IPS-15b (cell line): ENCODE results near the gene EEPD1.
"Not testable (repeated sequence)": the region's sequence is repeated elsewhere in the genome, so short reads cannot be mapped to it uniquely, and the experiment has no call there.

Source experiments
- H3K27me3 ChIP-seq: one replicate; pipeline ENCODE4 v1.6.1; 2013; ENCODE audit warnings: low read length; ENCODE audit not compliant: control insufficient read depth, insufficient read depth
- H3K36me3 ChIP-seq: one replicate; pipeline ENCODE4 v1.6.1; 2013; ENCODE audit warnings: low read length; ENCODE audit not compliant: control insufficient read depth, insufficient read depth
- H3K4me1 ChIP-seq: one replicate; pipeline ENCODE4 v1.6.1; 2013; ENCODE audit warnings: mild to moderate bottlenecking, low read length; ENCODE audit not compliant: control insufficient read depth, insufficient read depth
- H3K4me3 ChIP-seq: one replicate; pipeline ENCODE4 v1.5.1; 2013; ENCODE audit warnings: low read depth, low read length
- H3K9ac ChIP-seq: one replicate; pipeline ENCODE4 v1.6.1; 2013; ENCODE audit warnings: low read depth, mild to moderate bottlenecking, low read length
- H3K9me3 ChIP-seq: one replicate; pipeline ENCODE4 v1.6.1; 2013; ENCODE audit warnings: mild to moderate bottlenecking, low read length; ENCODE audit not compliant: control insufficient read depth, insufficient read depth

Gene EEPD1

DNA sequence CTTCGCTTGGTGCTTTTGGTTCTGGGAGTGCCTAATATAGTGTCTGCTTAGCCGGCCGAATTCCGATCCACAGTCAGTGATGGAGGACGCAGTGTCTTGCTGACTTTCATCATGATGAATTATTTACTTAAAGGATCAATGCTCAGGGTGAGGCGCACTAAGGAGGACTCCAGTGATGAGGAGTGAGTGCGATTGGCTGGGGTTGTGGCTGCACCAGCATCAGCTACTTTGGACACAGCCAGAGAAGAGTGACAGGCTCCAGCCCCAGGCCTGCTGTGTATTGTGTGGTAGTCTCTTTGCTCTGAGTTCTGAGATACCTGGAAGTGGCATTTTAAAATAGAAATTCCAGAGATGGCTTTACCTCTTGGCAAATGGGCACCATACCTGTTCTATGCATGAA, 163.3 kb downstream of the EEPD1 start:
- Histone ChIP-seq H3K4me1 (no peaks in the 10 kb centered on the region), H3K9ac (no peak overlapping the region)

DNA sequence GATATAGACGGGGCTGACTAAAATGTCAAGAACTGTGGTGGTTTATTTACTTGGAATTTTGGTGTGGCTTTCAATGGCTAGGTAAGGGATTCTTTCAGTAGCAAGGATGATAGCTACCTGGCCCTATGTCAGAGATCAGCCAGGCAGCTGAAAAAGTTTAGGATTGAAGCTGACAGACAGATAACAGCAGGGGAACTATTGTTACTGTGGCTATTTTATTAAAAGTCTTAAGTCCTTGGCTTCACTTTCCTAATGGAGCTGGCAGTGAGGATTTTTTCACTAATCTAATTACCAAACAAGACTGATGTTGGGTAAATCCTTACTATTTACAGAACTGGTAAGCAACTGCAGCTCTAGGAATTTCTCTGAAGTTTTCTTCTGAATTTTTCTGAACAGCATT, 164.2 kb downstream of the EEPD1 start:
- H3K4me1 ChIP-seq = no peaks in the 10 kb centered on the region
- H3K36me3 ChIP-seq = no peaks in the 10 kb centered on the region
- H3K9ac ChIP-seq = no peak overlapping the region
- H3K9me3 ChIP-seq = peaks cover 5% of the 10 kb centered on the region
- H3K4me3 ChIP-seq = no peak overlapping the region
- no peaks in the 10 kb centered on the region for H3K27me3 ChIP-seq

More for the DNA sequence above, 163.3 kb downstream of the EEPD1 start:
- Histone ChIP-seq H3K4me3 (no peak overlapping the region), H3K27me3 (no peaks in the 10 kb centered on the region), H3K36me3 (no peaks in the 10 kb centered on the region), H3K9me3 (peaks cover 2% of the 10 kb centered on the region)

DNA sequence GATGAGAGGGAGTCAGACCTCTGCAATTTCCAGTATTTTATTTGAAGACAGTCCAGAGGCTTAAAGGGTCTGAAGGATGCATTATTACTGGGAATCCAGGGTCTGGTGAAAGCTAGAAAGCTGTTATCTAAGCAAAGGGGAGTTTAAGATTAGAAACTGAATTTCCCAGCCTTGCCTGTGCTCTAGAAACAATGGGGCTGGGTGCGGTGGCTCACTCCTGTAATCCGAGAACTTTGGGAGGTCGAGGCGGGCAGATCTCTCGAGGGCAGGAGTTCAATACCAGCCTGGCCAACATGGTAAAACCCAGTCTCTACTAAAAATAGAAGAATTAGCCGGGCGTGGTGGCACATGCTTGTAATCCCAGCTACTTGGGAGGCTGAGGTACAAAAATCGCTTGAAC, 165.1 kb downstream of the EEPD1 start:
- Histone ChIP-seq H3K9me3 (peaks cover 5% of the 10 kb centered on the region), H3K27me3 (no peaks in the 10 kb centered on the region)

DNA sequence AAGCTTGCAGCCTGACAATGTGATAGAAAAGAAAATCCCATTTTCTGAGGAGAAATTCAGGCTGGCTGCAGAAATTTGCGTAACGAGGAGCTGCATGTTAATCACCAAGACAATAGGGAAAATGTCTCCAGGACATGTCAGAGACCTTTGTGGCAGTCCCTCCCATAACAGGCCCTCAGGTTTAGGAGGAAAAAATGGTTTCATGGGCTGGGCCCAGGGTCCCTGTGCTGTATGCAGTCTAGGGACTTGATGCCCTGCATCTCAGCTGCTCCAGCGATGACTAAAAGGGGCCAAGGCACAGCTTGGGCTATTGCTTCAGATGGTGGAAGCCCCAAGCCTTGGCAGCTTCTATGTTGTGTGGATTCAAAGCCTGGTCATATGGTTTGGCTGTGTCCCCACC, 168.2 kb downstream of the EEPD1 start:
- H3K27me3 ChIP-seq, H3K9ac ChIP-seq, H3K9me3 ChIP-seq, H3K4me3 ChIP-seq, H3K4me1 ChIP-seq, H3K36me3 ChIP-seq: not testable (repeated sequence)

More for the DNA sequence above, 165.1 kb downstream of the EEPD1 start:
- Histone ChIP-seq H3K4me1 (no peaks in the 10 kb centered on the region), H3K4me3 (no peak overlapping the region), H3K36me3 (no peaks in the 10 kb centered on the region), H3K9ac (no peak overlapping the region)

DNA sequence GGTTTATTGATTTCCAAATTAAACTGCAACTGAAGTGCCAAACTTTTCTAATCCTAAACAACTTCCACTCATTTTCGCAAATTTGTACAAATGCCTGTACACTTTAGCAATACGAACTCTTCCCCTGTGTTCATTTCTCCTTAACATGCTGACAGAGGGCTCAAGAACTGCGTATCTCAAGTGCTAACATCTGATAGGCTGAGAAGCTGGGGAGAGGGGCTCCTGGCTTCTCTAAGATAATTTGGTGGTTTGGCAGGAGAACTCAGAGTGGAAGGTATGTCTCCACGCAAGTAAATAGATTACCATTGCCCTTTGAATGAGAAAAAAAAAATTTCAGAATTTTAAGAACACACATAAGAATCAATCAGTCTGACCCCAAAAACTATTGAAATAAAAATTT, 183.3 kb downstream of the EEPD1 start:
- no peaks in the 10 kb centered on the region for H3K4me1 ChIP-seq
- H3K36me3 ChIP-seq = no peaks in the 10 kb centered on the region
- no peak overlapping the region for H3K4me3 ChIP-seq
- no peaks in the 10 kb centered on the region for H3K27me3 ChIP-seq
- no peaks in the 10 kb centered on the region for H3K9me3 ChIP-seq
- H3K9ac ChIP-seq = no peak overlapping the region

DNA sequence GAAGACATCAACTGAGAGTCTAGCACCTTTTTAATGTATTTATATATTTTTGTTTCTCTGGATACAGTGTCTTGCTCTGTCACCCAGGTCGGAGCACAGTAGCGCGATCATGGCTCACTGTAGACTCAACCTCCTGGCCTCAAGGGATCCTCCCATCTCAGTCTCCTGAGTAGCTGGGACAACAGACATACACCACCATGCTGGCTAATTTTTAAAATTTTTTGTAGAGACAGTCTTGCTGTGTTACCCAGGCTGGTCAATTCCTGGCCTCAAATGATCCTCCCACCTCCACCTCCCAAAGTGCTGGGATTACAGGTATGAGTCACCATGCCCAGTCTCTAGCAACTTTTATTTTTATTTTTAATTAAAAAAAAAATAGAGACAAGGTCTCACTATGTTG, 185.2 kb downstream of the EEPD1 start:
- Histone ChIP-seq H3K4me1 (no peaks in the 10 kb centered on the region), H3K4me3 (no peak overlapping the region), H3K27me3 (no peaks in the 10 kb centered on the region), H3K9ac (no peak overlapping the region), H3K36me3 (no peaks in the 10 kb centered on the region), H3K9me3 (no peaks in the 10 kb centered on the region)

DNA sequence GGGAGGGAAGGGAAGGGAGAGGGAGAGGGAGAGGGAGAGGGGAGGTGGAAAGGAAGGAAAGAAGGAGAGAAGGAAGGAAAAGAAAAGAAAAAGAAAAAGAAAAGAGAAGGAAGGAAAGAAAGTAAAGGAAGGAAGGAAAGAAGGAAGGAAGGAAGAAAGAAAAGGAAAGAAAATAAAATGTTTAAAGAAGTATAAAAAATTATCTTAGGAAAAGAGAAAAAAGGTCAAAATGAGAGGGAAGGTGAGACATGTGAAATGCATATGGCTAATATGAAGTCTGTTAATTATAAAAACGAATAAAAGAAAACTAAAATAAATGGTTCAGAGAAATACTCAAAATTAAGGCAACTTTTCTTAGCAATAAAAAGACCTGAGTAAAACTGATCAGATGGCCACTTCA, 190.5 kb downstream of the EEPD1 start:
- Histone ChIP-seq H3K36me3 (no peaks in the 10 kb centered on the region), H3K9ac (no peak overlapping the region), H3K4me3 (no peak overlapping the region), H3K27me3 (no peaks in the 10 kb centered on the region), H3K9me3 (no peaks in the 10 kb centered on the region), H3K4me1 (no peaks in the 10 kb centered on the region)

DNA sequence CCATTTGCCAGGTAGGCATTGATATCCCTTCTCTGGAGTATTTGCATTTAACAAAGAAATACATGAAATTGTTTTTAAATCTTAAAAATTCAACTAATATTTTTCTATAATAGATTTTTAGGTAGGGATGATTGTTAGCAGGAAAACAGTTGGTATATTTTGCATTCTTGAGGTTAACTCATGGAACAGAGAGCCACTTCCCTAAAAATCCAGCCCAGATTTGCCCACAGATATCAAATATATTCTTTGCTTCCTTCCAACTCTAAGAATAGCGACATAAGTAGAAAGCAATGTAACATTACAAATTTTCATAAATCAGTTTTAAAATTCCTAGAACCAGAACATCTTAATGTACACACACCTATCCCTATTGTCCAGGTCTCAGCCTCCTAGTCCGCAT, 191.6 kb downstream of the EEPD1 start:
- peaks cover 9% of the 10 kb centered on the region for H3K4me1 ChIP-seq
- H3K4me3 ChIP-seq = no peak overlapping the region
- no peaks in the 10 kb centered on the region for H3K9me3 ChIP-seq

DNA sequence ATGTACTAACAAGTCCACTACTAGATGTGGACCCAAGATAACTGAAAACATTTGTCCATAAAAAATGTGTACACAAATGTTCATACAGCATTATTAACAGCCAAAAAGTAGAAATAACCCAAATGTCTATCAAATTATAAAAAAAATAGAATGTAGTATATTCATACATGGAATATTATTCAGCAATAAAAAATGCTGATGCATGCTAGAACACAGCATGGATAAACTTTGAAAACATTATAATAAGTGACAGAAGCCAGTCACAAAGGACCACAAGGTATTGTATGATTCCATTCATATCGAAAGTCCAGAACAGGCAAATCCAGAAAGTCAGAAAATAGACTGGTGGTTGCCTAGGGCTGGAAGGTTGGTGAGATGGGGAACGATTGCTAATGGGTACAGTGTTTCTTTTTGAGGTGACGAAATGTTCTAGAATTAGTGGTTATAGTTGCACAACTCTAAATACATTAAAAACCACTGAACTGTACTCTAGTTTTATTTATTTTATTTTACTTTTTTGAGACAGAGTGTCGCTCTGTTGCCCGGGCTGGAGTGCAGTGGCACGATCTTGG, 193.3 kb downstream of the EEPD1 start:
- Histone ChIP-seq H3K9ac (no peak overlapping the region), H3K4me3 (no peak overlapping the region), H3K4me1 (peaks cover 9% of the 10 kb centered on the region), H3K9me3 (no peaks in the 10 kb centered on the region), H3K27me3 (no peaks in the 10 kb centered on the region), H3K36me3 (no peaks in the 10 kb centered on the region)

More for the DNA sequence above, 191.6 kb downstream of the EEPD1 start:
- Histone ChIP-seq H3K9ac (no peak overlapping the region), H3K27me3 (no peaks in the 10 kb centered on the region), H3K36me3 (no peaks in the 10 kb centered on the region)

DNA sequence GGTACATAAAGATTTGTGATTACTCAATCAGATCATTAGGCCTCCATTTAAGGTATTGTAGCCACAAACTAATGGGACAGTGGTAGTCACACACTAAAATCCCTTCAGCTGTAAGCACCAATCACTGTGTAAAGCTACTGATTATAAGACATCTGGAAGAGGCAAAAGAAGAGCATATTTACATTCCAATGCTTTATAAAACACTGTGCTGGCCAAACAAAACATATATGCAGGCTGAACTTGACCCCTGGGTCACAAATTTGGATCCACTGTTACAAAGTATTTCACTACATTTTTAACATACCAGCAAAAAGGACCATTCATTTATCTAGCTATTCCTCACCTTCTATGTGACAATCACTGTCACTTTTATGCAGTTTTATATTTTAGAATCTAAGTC, 195.2 kb downstream of the EEPD1 start:
- Histone ChIP-seq H3K27me3 (no peaks in the 10 kb centered on the region), H3K4me3 (no peak overlapping the region), H3K36me3 (no peaks in the 10 kb centered on the region), H3K9ac (no peak overlapping the region), H3K4me1 (peaks cover 9% of the 10 kb centered on the region), H3K9me3 (no peaks in the 10 kb centered on the region)

DNA sequence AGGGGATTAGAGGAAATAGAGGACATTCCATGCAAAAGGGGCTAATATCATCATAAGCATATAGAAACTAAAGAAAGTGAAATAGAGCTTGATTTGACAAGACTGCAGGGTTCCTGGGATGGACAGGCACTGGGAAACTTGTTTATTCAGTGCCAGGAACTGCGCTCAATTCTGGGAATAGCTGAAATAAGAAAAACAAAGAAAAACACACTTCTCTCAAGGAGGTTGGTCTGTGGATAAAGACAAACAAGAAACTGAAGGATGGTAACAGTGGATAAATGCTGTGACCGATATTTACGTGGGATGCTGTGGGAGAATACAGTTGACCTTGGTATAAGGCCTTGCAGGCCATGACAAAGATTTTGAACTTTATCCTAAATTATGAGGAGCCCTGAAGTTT, 195.7 kb downstream of the EEPD1 start:
- no peak overlapping the region for H3K9ac ChIP-seq
- no peak overlapping the region for H3K4me3 ChIP-seq
- no peaks in the 10 kb centered on the region for H3K27me3 ChIP-seq
- H3K4me1 ChIP-seq = peaks cover 9% of the 10 kb centered on the region
- H3K9me3 ChIP-seq = no peaks in the 10 kb centered on the region
- no peaks in the 10 kb centered on the region for H3K36me3 ChIP-seq

DNA sequence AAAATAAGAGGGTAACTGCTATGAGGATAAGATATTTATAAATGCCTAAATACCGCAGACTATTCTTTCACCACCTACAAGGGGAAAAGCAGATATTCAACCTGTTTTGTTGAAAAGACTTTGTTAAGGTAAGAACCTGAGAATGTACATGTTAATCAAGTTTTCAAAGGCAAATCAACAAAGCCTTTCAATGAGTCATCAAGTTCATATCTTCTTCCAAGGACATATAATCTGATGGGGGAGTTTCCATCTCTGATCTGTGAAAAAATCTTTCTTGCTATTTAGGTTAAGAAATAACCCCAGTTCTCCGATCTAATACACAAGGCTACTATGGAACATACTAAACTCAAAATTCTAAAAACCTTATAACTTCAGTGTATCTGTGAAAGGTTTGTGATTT, 196.6 kb downstream of the EEPD1 start:
- no peak overlapping the region for H3K9ac ChIP-seq
- no peaks in the 10 kb centered on the region for H3K36me3 ChIP-seq
- peaks cover 9% of the 10 kb centered on the region for H3K4me1 ChIP-seq
- no peak overlapping the region for H3K4me3 ChIP-seq
- H3K27me3 ChIP-seq = no peaks in the 10 kb centered on the region
- H3K9me3 ChIP-seq = no peaks in the 10 kb centered on the region
